ENCODE measurements around the gene HOXB4. TPM values are rescaled to one million over a fixed set of nuclear protein-coding genes. Genes with fewer than 3 reads are reported as not detected.

The HOXB4 gene
- total RNA-seq, 1 experiment from 2014 or later: 9.7 TPM

GRCh38 chr17:48569674-48570324 is 8.4 kb downstream of the HOXB4 start:
- no TSS peak for BruUV-seq (replicated peaks)
- Histone ChIP-seq H3K27ac (ENCODE audit: low read depth, low read length, poor library complexity, severe bottlenecking) (no peak overlapping the region), H3K36me3 (ENCODE audit: insufficient read depth, low read length, poor library complexity, severe bottlenecking) (no peaks in the 10 kb centered on the region), H3K27me3 (replicated peaks; ENCODE audit: insufficient read depth, low read depth, low read length, poor library complexity) (no peaks in the 10 kb centered on the region), H3K4me3 (ENCODE audit: low read depth, low read length, poor library complexity, severe bottlenecking) (no peak overlapping the region), H3K9me3 (ENCODE audit: low read depth, low read length, poor library complexity, severe bottlenecking) (no peaks in the 10 kb centered on the region), H3K4me1 (ENCODE audit: insufficient read depth, low read length, poor library complexity, severe bottlenecking) (peaks cover 66% of the 10 kb centered on the region)
- no peak for DNase-seq (ENCODE audit: low spot score)
- no peak for TF ChIP-seq CTCF (conservative IDR thresholded peaks at IDR 0.05; ENCODE audit: low read depth, low read length)
- no peak for TF ChIP-seq EZH2 (IDR thresholded peaks at IDR 0.05; ENCODE audit: borderline replicate concordance, low read depth, low read length, poor library complexity, severe bottlenecking)
- POLR2A ChIA-PET (ENCODE audit: low non-redundant PET): no interaction called here
- intact Hi-C loops (cut with micrococcal nuclease; ENCODE audit: unreplicated experiment): no loop called here
- CTCF ChIA-PET: interaction anchor here (0.6 kb wide), 1 partner anchor 9 kb away, joined by 3 read pairs; no protein-coding TSS in a partner anchor

GRCh38 chr17:48569240-48569582 is 8.9 kb downstream of the HOXB4 start:
- Histone ChIP-seq H3K4me3 (ENCODE audit: low read depth, low read length, poor library complexity, severe bottlenecking) (peak overlapping the region; percentile 48), H3K36me3 (ENCODE audit: insufficient read depth, low read length, poor library complexity, severe bottlenecking) (no peaks in the 10 kb centered on the region), H3K27ac (ENCODE audit: low read depth, low read length, poor library complexity, severe bottlenecking) (peak overlapping the region; percentile 29), H3K4me1 (ENCODE audit: insufficient read depth, low read length, poor library complexity, severe bottlenecking) (peaks cover 64% of the 10 kb centered on the region), H3K9me3 (ENCODE audit: low read depth, low read length, poor library complexity, severe bottlenecking) (no peaks in the 10 kb centered on the region), H3K27me3 (replicated peaks; ENCODE audit: insufficient read depth, low read depth, low read length, poor library complexity) (no peaks in the 10 kb centered on the region)
- BruUV-seq (replicated peaks): no TSS peak
- no peak for DNase-seq (ENCODE audit: low spot score)
- ChIA-PET POLR2A (ENCODE audit: low non-redundant PET) (interaction anchor here (0.6 kb wide), 1 partner anchor 306 kb away, joined by 3 read pairs; no protein-coding TSS in a partner anchor), CTCF (no interaction called here)
- intact Hi-C loops (cut with micrococcal nuclease; ENCODE audit: unreplicated experiment): no loop called here
- TF ChIP-seq EZH2 (IDR thresholded peaks at IDR 0.05; ENCODE audit: borderline replicate concordance, low read depth, low read length, poor library complexity, severe bottlenecking) (no peak), CTCF (conservative IDR thresholded peaks at IDR 0.05; ENCODE audit: low read depth, low read length) (no peak)

- peak; percentile 52 for DNase-seq (ENCODE audit: low spot score)
- no TSS peak for BruUV-seq (replicated peaks)
- H3K4me3 ChIP-seq (ENCODE audit: low read depth, low read length, poor library complexity, severe bottlenecking): peak overlapping the region; percentile 48
- H3K4me1 ChIP-seq (ENCODE audit: insufficient read depth, low read length, poor library complexity, severe bottlenecking): peaks cover 63% of the 10 kb centered on the region
- no peaks in the 10 kb centered on the region for H3K36me3 ChIP-seq (ENCODE audit: insufficient read depth, low read length, poor library complexity, severe bottlenecking)
- TF ChIP-seq CTCF (conservative IDR thresholded peaks at IDR 0.05; ENCODE audit: low read depth, low read length): no peak
- no peak for TF ChIP-seq EZH2 (IDR thresholded peaks at IDR 0.05; ENCODE audit: borderline replicate concordance, low read depth, low read length, poor library complexity, severe bottlenecking)
- ChIA-PET CTCF (no interaction called here), POLR2A (ENCODE audit: low non-redundant PET) (interaction anchor here (0.6 to 0.7 kb wide), 2 partner anchors 72 to 305 kb away, joined by 3 to 6 read pairs; no protein-coding TSS in a partner anchor)
- H3K9me3 ChIP-seq (ENCODE audit: low read depth, low read length, poor library complexity, severe bottlenecking): no peaks in the 10 kb centered on the region
- H3K27me3 ChIP-seq (replicated peaks; ENCODE audit: insufficient read depth, low read depth, low read length, poor library complexity): no peaks in the 10 kb centered on the region
- intact Hi-C loops (cut with micrococcal nuclease; ENCODE audit: unreplicated experiment): no loop called here
- H3K27ac ChIP-seq (ENCODE audit: low read depth, low read length, poor library complexity, severe bottlenecking): peak overlapping the region; percentile 29
Measured at GRCh38 chr17:48568499-48569239, 9.5 kb downstream of the HOXB4 start.

Measured in A673 (cell line).